SW 1271 (cell line): ENCODE measurements around the gene ZNF891.

ENCODE experiments used
- DNase-seq, 2 experiments: peaks; one replicate each; lab custom pipeline; 2025; lab: John Stamatoyannopoulos, UW

Gene ZNF891

GRCh38 chr12:133130038-133130807 is at the start of gene ZNF891, which contains the start of gene ZNF10:
TSS of gene ZNF891 (minus strand) at chr12:133130274. CDS start at chr12:133121918, 8,356 bp downstream.
TSS of gene ZNF10 (plus strand) at chr12:133130627. CDS start at chr12:133144493, 13,866 bp downstream.
- peak; percentile 83 to 92 for DNase-seq

GRCh38 chr12:133174901-133175300 is 44.8 kb upstream of the ZNF891 start:
- no peak for DNase-seq

GRCh38 chr12:133172491-133172890 is 42.4 kb upstream of the ZNF891 start:
- DNase-seq: no peak

GRCh38 chr12:133165776-133166175 is 35.7 kb upstream of the ZNF891 start:
- DNase-seq: no peak

GRCh38 chr12:133156125-133156690 is 26.1 kb upstream of the ZNF891 start:
- DNase-seq: no peak

GRCh38 chr12:133145981-133146380 is 15.9 kb upstream of the ZNF891 start:
- DNase-seq: no peak

GRCh38 chr12:133135747-133136146 is 5.7 kb upstream of the ZNF891 start:
- no peak for DNase-seq

GRCh38 chr12:133130808-133131128 is 694 bp upstream of the ZNF891 start:
- no peak for DNase-seq

GRCh38 chr12:133129368-133130037 is 571 bp downstream of the ZNF891 start:
- peak in 1 of 2 experiments; percentile 66 for DNase-seq

GRCh38 chr12:133124674-133125073 is 5.4 kb downstream of the ZNF891 start:
- DNase-seq: no peak

- DNase-seq: no peak
These were observed 9.5 kb downstream of the ZNF891 start for GRCh38 chr12:133120385-133121191.

- DNase-seq: no peak
These were observed 21.9 kb downstream of the ZNF891 start for GRCh38 chr12:133108150-133108549.

GRCh38 chr12:133107121-133107520 is 23.0 kb downstream of the ZNF891 start:
- no peak for DNase-seq

- DNase-seq: no peak
These were observed 23.8 kb downstream of the ZNF891 start for GRCh38 chr12:133106253-133106652.

- no peak for DNase-seq
These were observed 24.5 kb downstream of the ZNF891 start for GRCh38 chr12:133105620-133106019.

GRCh38 chr12:133083345-133083744 is 46.7 kb downstream of the ZNF891 start:
- no peak for DNase-seq

- DNase-seq: no peak
These were observed 48.8 kb downstream of the ZNF891 start for GRCh38 chr12:133081159-133081780.

- DNase-seq: peak; percentile 87 to 94
These were observed 49.5 kb downstream of the ZNF891 start, which contains the start of gene ZNF140 for GRCh38 chr12:133080368-133081158. TSS of gene ZNF140 (plus strand) at chr12:133080923. CDS start at chr12:133081321, 398 bp downstream.

- DNase-seq: peak; percentile 97 to 99
These were observed 50.1 kb downstream of the ZNF891 start for GRCh38 chr12:133080026-133080367.

GRCh38 chr12:133073836-133074235 is 56.2 kb downstream of the ZNF891 start:
- no peak for DNase-seq

GRCh38 chr12:133063556-133063955 is 66.5 kb downstream of the ZNF891 start:
- no peak for DNase-seq
